K562 (cell line): ENCODE measurements around the gene FOXA3. TPM values are rescaled to one million over a fixed set of nuclear protein-coding genes. Genes with fewer than 3 reads are reported as not detected.

Experiments used
- CCNT2 ChIP-seq: IDR thresholded peaks from 2 replicates; pipeline ENCODE4 v1.6.1; 2011; ENCODE audit warnings: borderline replicate concordance, low read depth, mild to moderate bottlenecking, moderate library complexity, mixed read lengths, low read length; ENCODE audit not compliant: insufficient read length; ENCODE audit errors: extremely low read depth
- DIDO1 ChIP-seq: fragments of 450-650 bp; IDR thresholded peaks from 2 replicates; pipeline ENCODE4 v1.6.1; 2016; ENCODE audit warnings: low read depth, missing biosample characterization, missing genetic modification characterization
- E2F8 ChIP-seq: fragments of 450-650 bp; IDR thresholded peaks from 2 replicates; pipeline ENCODE4 v1.7.1; 2018; ENCODE audit warnings: mild to moderate bottlenecking, low read depth; ENCODE audit not compliant: partially characterized antibody
- FOXA3 ChIP-seq, 2 experiments: fragments of 450-650 bp in 1 of 2; sonication (generic) in 1 of 2; formaldehyde crosslinking; IDR thresholded peaks in 1 of 2; conservative IDR thresholded peaks in 1 of 2; 2 replicates each; pipeline versions ENCODE4 v1.4.0 to v1.8.0; 2020 to 2022; ENCODE audit warnings: mild to moderate bottlenecking in 2 of 2, missing genetic modification reagents in 1 of 2
- HOXB6 ChIP-seq: fragments of 250-450 bp; sonication (Bioruptor Pico); IDR thresholded peaks from 2 replicates; pipeline ENCODE4 v1.5.1; 2022; ENCODE audit warnings: mild to moderate bottlenecking, borderline replicate concordance
- KAT2B ChIP-seq: IDR thresholded peaks from one replicate; pipeline ENCODE4 v1.6.1; 2012; ENCODE audit warnings: low read depth, mild to moderate bottlenecking, control low read depth, inconsistent platforms, low read length, moderate library complexity
- KLF10 ChIP-seq: fragments of 250-450 bp; sonication (Bioruptor Pico); IDR thresholded peaks from 2 replicates; pipeline ENCODE4 v1.6.1; 2021; ENCODE audit warnings: matching md5 sums
- NR2C1 ChIP-seq, 2 experiments: fragments of 450-650 bp; IDR thresholded peaks; 2 replicates each; pipeline ENCODE4 v1.6.1; 2017; ENCODE audit warnings: mild to moderate bottlenecking in 2 of 2, antibody characterized with exemption in 1 of 2, inconsistent platforms in 1 of 2, missing compliant biosample characterization in 1 of 2, missing genetic modification characterization in 1 of 2
- POLR2A ChIP-seq: fragments of 450-650 bp; conservative IDR thresholded peaks from 2 replicates; pipeline ENCODE4 v1.6.1; 2016
- RERE ChIP-seq: sonication (generic); formaldehyde crosslinking; IDR thresholded peaks from 2 replicates; pipeline ENCODE4 v1.8.0; 2023; ENCODE audit warnings: missing genetic modification reagents, mild to moderate bottlenecking, borderline replicate concordance
- SMARCE1 ChIP-seq: fragments of 450-650 bp; IDR thresholded peaks from 2 replicates; pipeline ENCODE4 v1.7.1; 2016; ENCODE audit warnings: mild to moderate bottlenecking
- ZFX ChIP-seq: sonication (generic); formaldehyde crosslinking; IDR thresholded peaks from 2 replicates; pipeline ENCODE4 v1.8.0; 2022; ENCODE audit warnings: mild to moderate bottlenecking, missing genetic modification reagents, moderate library complexity
- ZNF398 ChIP-seq: fragments of 250-450 bp; sonication (Bioruptor Pico); IDR thresholded peaks from 2 replicates; pipeline ENCODE4 v1.8.0; 2021; ENCODE audit warnings: moderate library complexity, mild to moderate bottlenecking, inconsistent platforms
- polyA plus RNA-seq, 8 experiments: library from polyadenylated mRNA; depleted of rRNA in 4 of 8; stranded (reverse) in 5 of 8; unstranded in 3 of 8; fragments of >200 nt; fragmentation: Nextera tagmentation in 2 of 8; fragmentation: Illumina TruSeq in 1 of 8; extraction: Ambion mirVana in 2 of 8; extraction: Trizol in 1 of 8; gene quantifications; 2 replicates each; pipeline versions ENCODE4 v1.2.1 to v1.2.3, GENCODE V29; 2011 to 2014; ENCODE audit warnings: inconsistent platforms in 1 of 8, missing spikeins in 1 of 8
- total RNA-seq, 7 experiments: library from RNA; depleted of rRNA in 6 of 7; stranded (reverse); fragments of >200 nt in 6 of 7; fragmentation: Illumina TruSeq in 2 of 7; extraction: Trizol in 2 of 7; gene quantifications; 2 replicates each; pipeline versions ENCODE4 v1.2.1 to v1.2.3, GENCODE V29; 2011 to 2021; ENCODE audit warnings: low replicate concordance in 1 of 7

The FOXA3 gene
- total and polyA plus RNA-seq, 9 of the 15 experiments (the other 6 are each of a cell fraction or from before 2014, with no cell fraction given): 1.3 to 15.5 (median 4.7) TPM

GRCh38 chr19:45876411-45877197 is 12.5 kb downstream of the FOXA3 start (continued):
- TF ChIP-seq RERE (CRISPR knock-in tag) (no peak), ZNF398 (CRISPR knock-in tag) (no peak), DIDO1 (peak; percentile 33; the same call in 1 of the 2 replicates), E2F8 (peak; percentile 63), HOXB6 (CRISPR knock-in tag) (no peak), SMARCE1 (peak; percentile 66), FOXA3 (CRISPR knock-in tag; conservative IDR thresholded peaks at IDR 0.05 in 1 of 2, IDR thresholded peaks at IDR 0.05 in 1 of 2) (no peak), KAT2B (no peak), POLR2A (peak; percentile 68), CCNT2 (no peak), NR2C1 (IDR thresholded peaks at IDR 0.05) (no peak), NR2C1 (tag; IDR thresholded peaks at IDR 0.05) (no peak), ZFX (CRISPR knock-in tag) (peak; percentile 88), KLF10 (CRISPR knock-in tag) (no peak)
